ENCODE measurements around the gene ATP9A. TPM values are rescaled to one million over a fixed set of nuclear protein-coding genes. Genes with fewer than 3 reads are reported as not detected.
A peak's percentile ranks its signal among the peaks of the same experiment; 100 is the strongest.
"Not testable (repeated sequence)": the region's sequence is repeated elsewhere in the genome, so short reads cannot be mapped to it uniquely, and the experiment has no call there.

The ATP9A gene
- total RNA-seq, 1 donor from 2014 or later = 23.1 TPM

- no peaks in the 10 kb centered on the region for H3K9me3 ChIP-seq
- no peak overlapping the region for H3K4me3 ChIP-seq
- H3K27me3 ChIP-seq (ENCODE audit: low read depth) = no peaks in the 10 kb centered on the region
- H3K36me3 ChIP-seq = peaks cover 22% of the 10 kb centered on the region
- no peak for TF ChIP-seq CTCF (IDR thresholded peaks at IDR 0.05)
- DNase-seq (no peak), ATAC-seq (peak; percentile 80 to 85)
- intact Hi-C loops (cut with DNase I) = no loop called here
- no peak overlapping the region for H3K27ac ChIP-seq
- H3K4me1 ChIP-seq = no peaks in the 10 kb centered on the region
Measured at GRCh38 chr20:51665543-51666118, 102.6 kb downstream of the ATP9A start.

GRCh38 chr20:51661609-51662178 is 106.5 kb downstream of the ATP9A start:
- TF ChIP-seq CTCF (IDR thresholded peaks at IDR 0.05) = no peak
- peak in 1 of 2 donors; percentile 30 for ATAC-seq

GRCh38 chr20:51660672-51661608 is 107.2 kb downstream of the ATP9A start:
- H3K27ac ChIP-seq = no peak overlapping the region
- H3K4me1 ChIP-seq = no peaks in the 10 kb centered on the region
- H3K4me3 ChIP-seq = no peak overlapping the region
- ATAC-seq = no peak
- no peaks in the 10 kb centered on the region for H3K9me3 ChIP-seq
- H3K36me3 ChIP-seq = no peaks in the 10 kb centered on the region
- intact Hi-C loops (cut with DNase I) = no loop called here
- TF ChIP-seq CTCF (IDR thresholded peaks at IDR 0.05) = no peak
- DNase-seq = no peak
- H3K27me3 ChIP-seq (ENCODE audit: low read depth) = no peaks in the 10 kb centered on the region

More at GRCh38 chr20:51661609-51662178, 106.5 kb downstream of the ATP9A start:
- no peaks in the 10 kb centered on the region for H3K36me3 ChIP-seq
- H3K27me3 ChIP-seq (ENCODE audit: low read depth) = no peaks in the 10 kb centered on the region
- intact Hi-C loops (cut with DNase I) = no loop called here
- no peak for DNase-seq
- H3K9me3 ChIP-seq = no peaks in the 10 kb centered on the region
- H3K4me1 ChIP-seq = no peaks in the 10 kb centered on the region
- H3K27ac ChIP-seq = no peak overlapping the region
- H3K4me3 ChIP-seq = no peak overlapping the region

- no peak for TF ChIP-seq CTCF (IDR thresholded peaks at IDR 0.05)
- H3K9me3 ChIP-seq = no peaks in the 10 kb centered on the region
- H3K4me1 ChIP-seq = no peaks in the 10 kb centered on the region
- intact Hi-C loops (cut with DNase I) = no loop called here
- DNase-seq (no peak), ATAC-seq (no peak)
- H3K27ac ChIP-seq = no peak overlapping the region
- no peaks in the 10 kb centered on the region for H3K36me3 ChIP-seq
- H3K4me3 ChIP-seq = no peak overlapping the region
- no peaks in the 10 kb centered on the region for H3K27me3 ChIP-seq (ENCODE audit: low read depth)
Measured at GRCh38 chr20:51659491-51660050, 108.6 kb downstream of the ATP9A start.

GRCh38 chr20:51656726-51657260 is 111.4 kb downstream of the ATP9A start:
- Histone ChIP-seq H3K4me1 (no peaks in the 10 kb centered on the region), H3K27me3 (ENCODE audit: low read depth) (no peaks in the 10 kb centered on the region), H3K27ac (no peak overlapping the region), H3K4me3 (no peak overlapping the region), H3K9me3 (no peaks in the 10 kb centered on the region), H3K36me3 (no peaks in the 10 kb centered on the region)
- intact Hi-C loops (cut with DNase I) = no loop called here
- ATAC-seq (no peak), DNase-seq (no peak)
- TF ChIP-seq CTCF (IDR thresholded peaks at IDR 0.05) = no peak

- DNase-seq; H3K4me1 ChIP-seq; ATAC-seq; H3K4me3 ChIP-seq; H3K36me3 ChIP-seq; H3K27me3 ChIP-seq (ENCODE audit: low read depth); H3K27ac ChIP-seq; H3K9me3 ChIP-seq; intact Hi-C loops (cut with DNase I): not testable (repeated sequence)
Measured at GRCh38 chr20:51656089-51656488, 112.1 kb downstream of the ATP9A start.

All from lower lobe of right lung (tissue), 2 donors.